CD4-positive, alpha-beta memory T cell (primary cell): ENCODE results near the gene VAMP4. TPM values are rescaled to one million over a fixed set of nuclear protein-coding genes. Genes with fewer than 3 reads are reported as not detected.
A peak's percentile ranks its signal among the peaks of the same experiment; 100 is the strongest.
"Not testable (repeated sequence)": the region's sequence is repeated elsewhere in the genome, so short reads cannot be mapped to it uniquely, and the experiment has no call there.

Source experiments
- CTCF ChIA-PET: fragments of 350-600 bp; sonication (Branson Sonifier 250); formaldehyde crosslinking; loops from one replicate; lab custom pipeline; 2021; ENCODE audit warnings: inconsistent platforms; ENCODE audit not compliant: partially characterized antibody; lab: Charles Lee
- POLR2A ChIA-PET: fragments of 350-600 bp; sonication (Branson Sonifier 250); formaldehyde crosslinking; loops from one replicate; lab custom pipeline; 2021; ENCODE audit not compliant: partially characterized antibody; lab: Charles Lee
- DNase-seq, 5 donors: peaks; one replicate each; pipeline versions ENCODE4 v3.0.0 to v3.0.0-alpha.2; 2020 to 2022; ENCODE audit warnings: mixed read lengths in 1 of 5
- H3K27ac ChIP-seq: one replicate; pipeline ENCODE4 v1.7.0; 2013; ENCODE audit warnings: low read depth, low read length
- H3K27me3 ChIP-seq: 2 replicates; pipeline ENCODE4 v1.7.0; 2013; ENCODE audit warnings: mild to moderate bottlenecking, low read length, moderate library complexity; ENCODE audit not compliant: insufficient read depth
- H3K36me3 ChIP-seq: 2 replicates; pipeline ENCODE4 v1.7.0; 2013; ENCODE audit warnings: mild to moderate bottlenecking, low read length, moderate library complexity; ENCODE audit not compliant: insufficient read depth
- H3K4me1 ChIP-seq: 2 replicates; pipeline ENCODE4 v1.7.0; 2013; ENCODE audit warnings: mild to moderate bottlenecking, low read length, moderate library complexity; ENCODE audit not compliant: insufficient read depth
- H3K4me3 ChIP-seq, 2 donors: one replicate each; pipeline ENCODE4 v1.7.0; 2013; ENCODE audit warnings: low read length in 2 of 2, mild to moderate bottlenecking in 1 of 2
- H3K9me3 ChIP-seq, 2 donors: one replicate each; pipeline ENCODE4 v1.7.0; 2013; ENCODE audit warnings: low read length in 2 of 2, control low read depth in 1 of 2; ENCODE audit not compliant: control insufficient read depth in 1 of 2
- H3K27ac Mint-ChIP-seq, 7 donors: one replicate each; pipeline ENCODE4 v1.8.0; 2020 to 2021; ENCODE audit warnings: mixed read lengths in 7 of 7, mild to moderate bottlenecking in 6 of 7, inconsistent platforms in 3 of 7, moderate library complexity in 3 of 7
- H3K27me3 Mint-ChIP-seq, 2 donors: one replicate each; pipeline ENCODE4 v1.8.0; 2020 to 2021; ENCODE audit warnings: mixed read lengths in 2 of 2
- H3K36me3 Mint-ChIP-seq, 2 donors: one replicate each; pipeline ENCODE4 v1.8.0; 2020 to 2021; ENCODE audit warnings: mixed read lengths in 2 of 2, inconsistent platforms in 1 of 2, mild to moderate bottlenecking in 1 of 2
- H3K4me1 Mint-ChIP-seq, 4 donors: one replicate each; pipeline ENCODE4 v1.8.0; 2020 to 2021; ENCODE audit warnings: mixed read lengths in 4 of 4, mild to moderate bottlenecking in 1 of 4
- H3K4me3 Mint-ChIP-seq, 8 donors: one replicate each; pipeline ENCODE4 v1.8.0; 2020 to 2021; ENCODE audit warnings: mixed read lengths in 8 of 8, mild to moderate bottlenecking in 7 of 8, moderate library complexity in 6 of 8, inconsistent platforms in 3 of 8
- H3K9me3 Mint-ChIP-seq, 8 donors: one replicate each; pipeline ENCODE4 v1.8.0; 2020 to 2021; ENCODE audit warnings: mixed read lengths in 8 of 8, mild to moderate bottlenecking in 5 of 8, inconsistent platforms in 3 of 8, moderate library complexity in 1 of 8
- intact Hi-C: fragments of 100-400 bp; cut with micrococcal nuclease; formaldehyde crosslinking; loops from one replicate; pipeline ENCODE4 v1.15.1; 2023
- polyA plus RNA-seq, 2 donors: library from polyadenylated mRNA; unstranded; fragments of 300-500 nt; fragmentation: Illumina TruSeq; gene quantifications; one replicate each; pipeline ENCODE4 v1.2.3, GENCODE V29; 2021
- total RNA-seq, 2 experiments: library from RNA; stranded (reverse); gene quantifications; one replicate each; pipeline ENCODE4 v1.2.3, GENCODE V29; 2021

Gene VAMP4
- total and polyA plus RNA-seq, 4 experiments from 2014 or later, result 25.0 to 32.6 (median 30.7) TPM

- Mint-ChIP-seq H3K4me1 (peaks cover 18 to 43% (median 25%) of the 10 kb centered on the region in 4 donors), H3K27me3 (no peaks in the 10 kb centered on the region), H3K4me3 (no peak overlapping the region), H3K36me3 (peaks cover 52 to 54% of the 10 kb centered on the region in 2 donors), H3K9me3 (no peaks in the 10 kb centered on the region), H3K27ac (peak overlapping the region in 1 of 7 donors; percentile 71)
- CTCF ChIA-PET, result interaction anchor here (0.9 to 2.2 kb wide), 2 partner anchors 10 to 12 kb away, joined by 3 to 8 read pairs; partner anchors contain the start of gene VAMP4
- H3K27ac ChIP-seq, result no peak overlapping the region
- H3K9me3 ChIP-seq, result no peaks in the 10 kb centered on the region
- no peaks in the 10 kb centered on the region for H3K27me3 ChIP-seq
- H3K36me3 ChIP-seq, result peaks cover 10% of the 10 kb centered on the region
- intact Hi-C loops, result no loop called here
- DNase-seq, result no peak
- peaks cover 4% of the 10 kb centered on the region for H3K4me1 ChIP-seq
- no peak overlapping the region for H3K4me3 ChIP-seq
- POLR2A ChIA-PET, result interaction anchor here (0.9 to 1.2 kb wide), 2 partner anchors 9 to 11 kb away, joined by 3 to 4 read pairs; partner anchors contain the start of gene VAMP4
Observed at GRCh38 chr1:171730052-171730451, 11.8 kb downstream of the VAMP4 start.

- no peaks in the 10 kb centered on the region for H3K9me3 ChIP-seq
- H3K36me3 ChIP-seq, result peaks cover 10% of the 10 kb centered on the region
- intact Hi-C loops, result no loop called here
- no peak overlapping the region for H3K4me3 ChIP-seq
- Mint-ChIP-seq H3K4me1 (peaks cover 13 to 39% (median 22%) of the 10 kb centered on the region in 4 donors), H3K27ac (no peak overlapping the region), H3K27me3 (no peaks in the 10 kb centered on the region), H3K4me3 (no peak overlapping the region), H3K36me3 (peaks cover 64 to 66% of the 10 kb centered on the region in 2 donors), H3K9me3 (peaks cover 0 to 18% (median 12%) of the 10 kb centered on the region in 8 donors)
- ChIA-PET CTCF (interaction anchor here (1.5 kb wide), 1 partner anchor 10 kb away, joined by 3 read pairs; no protein-coding TSS in a partner anchor), POLR2A (no interaction called here)
- H3K27me3 ChIP-seq, result no peaks in the 10 kb centered on the region
- no peaks in the 10 kb centered on the region for H3K4me1 ChIP-seq
- H3K27ac ChIP-seq, result no peak overlapping the region
- DNase-seq, result no peak
Observed at GRCh38 chr1:171727778-171728177, 14.1 kb downstream of the VAMP4 start.

GRCh38 chr1:171723180-171723579 lies 18.7 kb downstream of the VAMP4 start:
- POLR2A ChIA-PET, DNase-seq, H3K27ac ChIP-seq, intact Hi-C loops, H3K9me3 ChIP-seq, H3K4me3 Mint-ChIP-seq, CTCF ChIA-PET, H3K4me3 ChIP-seq, H3K4me1 ChIP-seq, H3K27me3 ChIP-seq, H3K27me3 Mint-ChIP-seq: not testable (repeated sequence)
- peaks cover 13 to 25% (median 14%) of the 10 kb centered on the region in 4 donors for H3K4me1 Mint-ChIP-seq
- H3K36me3 Mint-ChIP-seq, result peaks cover 69 to 75% of the 10 kb centered on the region in 2 donors
- peaks cover 0 to 25% (median 16%) of the 10 kb centered on the region in 8 donors for H3K9me3 Mint-ChIP-seq
- peak overlapping the region in 2 of 7 donors; percentile 10 to 31 for H3K27ac Mint-ChIP-seq
- H3K36me3 ChIP-seq, result peaks cover 11% of the 10 kb centered on the region

GRCh38 chr1:171718848-171719247 lies 23.0 kb downstream of the VAMP4 start:
- DNase-seq, result no peak
- Mint-ChIP-seq H3K9me3 (peaks cover 0 to 18% (median 13%) of the 10 kb centered on the region in 8 donors), H3K27ac (no peak overlapping the region), H3K4me3 (no peak overlapping the region), H3K27me3 (no peaks in the 10 kb centered on the region), H3K4me1 (peaks cover 13 to 27% (median 16%) of the 10 kb centered on the region in 4 donors), H3K36me3 (peaks cover 61 to 75% of the 10 kb centered on the region in 2 donors)
- ChIA-PET POLR2A (interaction anchor here (1.3 kb wide), 1 partner anchor 23 kb away, joined by 3 read pairs; no protein-coding TSS in a partner anchor), CTCF (interaction anchor here (1.0 to 2.2 kb wide), 2 partner anchors 22 to 24 kb away, joined by 3 to 4 read pairs; no protein-coding TSS in a partner anchor)
- no peak overlapping the region for H3K4me3 ChIP-seq
- intact Hi-C loops, result no loop called here
- no peaks in the 10 kb centered on the region for H3K27me3 ChIP-seq
- no peak overlapping the region for H3K27ac ChIP-seq
- H3K36me3 ChIP-seq, result peaks cover 17% of the 10 kb centered on the region
- H3K4me1 ChIP-seq, result no peaks in the 10 kb centered on the region
- H3K9me3 ChIP-seq, result no peaks in the 10 kb centered on the region

- Histone ChIP-seq H3K9me3 (no peaks in the 10 kb centered on the region), H3K4me3 (no peak overlapping the region), H3K27me3 (no peaks in the 10 kb centered on the region), H3K27ac (no peak overlapping the region), H3K4me1 (no peaks in the 10 kb centered on the region), H3K36me3 (peaks cover 17% of the 10 kb centered on the region)
- DNase-seq, result no peak
- peaks cover 13 to 27% (median 16%) of the 10 kb centered on the region in 4 donors for H3K4me1 Mint-ChIP-seq
- peak overlapping the region in 4 of 7 donors; percentile 10 to 53 (median 38) for H3K27ac Mint-ChIP-seq
- peaks cover 0 to 12% (median 7%) of the 10 kb centered on the region in 8 donors for H3K9me3 Mint-ChIP-seq
- peaks cover 54 to 70% of the 10 kb centered on the region in 2 donors for H3K36me3 Mint-ChIP-seq
- no peaks in the 10 kb centered on the region for H3K27me3 Mint-ChIP-seq
- peak overlapping the region in 1 of 8 donors; percentile 20 for H3K4me3 Mint-ChIP-seq
- ChIA-PET CTCF (interaction anchor here (1.0 to 2.2 kb wide), 3 partner anchors 23 to 63 kb away, joined by 3 to 5 read pairs (median 4); no protein-coding TSS in a partner anchor), POLR2A (interaction anchor here (1.3 kb wide), 1 partner anchor 23 kb away, joined by 3 read pairs; no protein-coding TSS in a partner anchor)
- intact Hi-C loops, result no loop called here
Observed at GRCh38 chr1:171718216-171718615, 23.6 kb downstream of the VAMP4 start.

- DNase-seq, result no peak
- H3K4me1 Mint-ChIP-seq, result peaks cover 13 to 31% (median 19%) of the 10 kb centered on the region in 4 donors
- ChIA-PET CTCF (interaction anchor here (1.5 kb wide), 1 partner anchor 62 kb away, joined by 5 read pairs; no protein-coding TSS in a partner anchor), POLR2A (no interaction called here)
- no peaks in the 10 kb centered on the region for H3K27me3 Mint-ChIP-seq
- H3K27ac Mint-ChIP-seq, result no peak overlapping the region
- H3K4me3 Mint-ChIP-seq, result no peak overlapping the region
- Histone ChIP-seq H3K36me3 (peaks cover 17% of the 10 kb centered on the region), H3K27me3 (no peaks in the 10 kb centered on the region), H3K4me3 (no peak overlapping the region), H3K4me1 (no peaks in the 10 kb centered on the region), H3K27ac (no peak overlapping the region), H3K9me3 (no peaks in the 10 kb centered on the region)
- intact Hi-C loops, result no loop called here
- peaks cover 49 to 65% of the 10 kb centered on the region in 2 donors for H3K36me3 Mint-ChIP-seq
- peaks cover 0 to 2% (median 0%) of the 10 kb centered on the region in 8 donors for H3K9me3 Mint-ChIP-seq
Observed at GRCh38 chr1:171717062-171717718, 24.7 kb downstream of the VAMP4 start.

GRCh38 chr1:171716616-171717015 lies 25.2 kb downstream of the VAMP4 start:
- H3K36me3 Mint-ChIP-seq, result peaks cover 48 to 64% of the 10 kb centered on the region in 2 donors
- intact Hi-C loops, result no loop called here

More at GRCh38 chr1:171716616-171717015, 25.2 kb downstream of the VAMP4 start:
- Histone ChIP-seq H3K27ac (no peak overlapping the region), H3K27me3 (no peaks in the 10 kb centered on the region), H3K36me3 (peaks cover 17% of the 10 kb centered on the region), H3K9me3 (no peaks in the 10 kb centered on the region), H3K4me1 (no peaks in the 10 kb centered on the region), H3K4me3 (no peak overlapping the region)
- CTCF ChIA-PET, result interaction anchor here (0.9 to 1.5 kb wide), 2 partner anchors 61 to 82 kb away, joined by 3 to 5 read pairs; no protein-coding TSS in a partner anchor
- Mint-ChIP-seq H3K27ac (no peak overlapping the region), H3K9me3 (no peaks in the 10 kb centered on the region), H3K27me3 (no peaks in the 10 kb centered on the region), H3K4me1 (peaks cover 13 to 30% (median 19%) of the 10 kb centered on the region in 4 donors), H3K4me3 (no peak overlapping the region)
- no peak for DNase-seq
- POLR2A ChIA-PET, result interaction anchor here (0.6 kb wide), 1 partner anchor 25 kb away, joined by 3 read pairs; the partner anchor contains the start of gene VAMP4
